Astrocyte (in vitro differentiated cells and primary cell): ENCODE data around the gene CNN1. TPM values are rescaled to one million over a fixed set of nuclear protein-coding genes. Genes with fewer than 3 reads are reported as not detected.

Experiments
- DNase-seq: peaks from one replicate; pipeline ENCODE4 v3.0.0-alpha.2; 2010; ENCODE audit warnings: low read depth
- FAIRE-seq: peaks from 2 replicates; lab custom pipeline; 2011; peaks lifted over from hg19 to GRCh38; lab: Jason Lieb, UNC
- H2AFZ ChIP-seq: 2 replicates; pipeline ENCODE4 v1.6.0; 2012; ENCODE audit warnings: low read depth, low read length, inconsistent platforms
- H3K27ac ChIP-seq: 2 replicates; pipeline ENCODE4 v1.5.1; 2011; ENCODE audit warnings: low read depth, low read length, inconsistent platforms
- H3K27me3 ChIP-seq: 2 replicates; pipeline ENCODE4 v1.6.0; 2011; ENCODE audit warnings: low read length, inconsistent platforms; ENCODE audit not compliant: insufficient read depth
- H3K36me3 ChIP-seq: 2 replicates; pipeline ENCODE4 v1.5.1; 2011; ENCODE audit warnings: low read length, inconsistent platforms; ENCODE audit not compliant: insufficient read depth
- H3K4me1 ChIP-seq: 2 replicates; pipeline ENCODE4 v1.5.1; 2011; ENCODE audit warnings: low read length, inconsistent platforms; ENCODE audit not compliant: insufficient read depth
- H3K4me2 ChIP-seq: 2 replicates; pipeline ENCODE4 v1.6.0; 2012; ENCODE audit warnings: low read length, inconsistent platforms
- H3K4me3 ChIP-seq: 2 replicates; pipeline ENCODE4 v1.5.1; 2011; ENCODE audit warnings: low read depth, mild to moderate bottlenecking, low read length, inconsistent platforms; ENCODE audit not compliant: insufficient read depth
- H3K79me2 ChIP-seq: 2 replicates; pipeline ENCODE4 v1.6.0; 2012; ENCODE audit warnings: mild to moderate bottlenecking, low read length, inconsistent platforms; ENCODE audit not compliant: insufficient read depth
- H3K9ac ChIP-seq: 2 replicates; pipeline ENCODE4 v1.6.0; 2012; ENCODE audit warnings: mild to moderate bottlenecking, low read length, inconsistent platforms
- H3K9me3 ChIP-seq: 2 replicates; pipeline ENCODE4 v1.5.1; 2012; ENCODE audit warnings: low read depth, mild to moderate bottlenecking, low read length, inconsistent platforms; ENCODE audit not compliant: insufficient read depth
- H4K20me1 ChIP-seq: 2 replicates; pipeline ENCODE4 v1.6.0; 2012; ENCODE audit warnings: low read length, inconsistent platforms; ENCODE audit not compliant: insufficient read depth
- H3K27ac Mint-ChIP-seq: one replicate; pipeline ENCODE4 v1.8.0; 2021; ENCODE audit warnings: mild to moderate bottlenecking, mixed read lengths; ENCODE audit not compliant: unreplicated experiment
- H3K27me3 Mint-ChIP-seq: one replicate; pipeline ENCODE4 v1.8.0; 2021; ENCODE audit warnings: low read depth, mixed read lengths; ENCODE audit not compliant: unreplicated experiment
- H3K36me3 Mint-ChIP-seq: one replicate; pipeline ENCODE4 v1.8.0; 2021; ENCODE audit warnings: low read depth, mixed read lengths; ENCODE audit not compliant: unreplicated experiment
- H3K4me1 Mint-ChIP-seq: one replicate; pipeline ENCODE4 v1.8.0; 2021; ENCODE audit warnings: low read depth, mixed read lengths; ENCODE audit not compliant: unreplicated experiment
- H3K4me3 Mint-ChIP-seq: one replicate; pipeline ENCODE4 v1.8.0; 2021; ENCODE audit warnings: mild to moderate bottlenecking, moderate library complexity, mixed read lengths; ENCODE audit not compliant: unreplicated experiment
- H3K9me3 Mint-ChIP-seq: one replicate; pipeline ENCODE4 v1.8.0; 2021; ENCODE audit warnings: mild to moderate bottlenecking, mixed read lengths; ENCODE audit not compliant: unreplicated experiment
- CTCF ChIP-seq: IDR thresholded peaks from 2 replicates; pipeline ENCODE4 v1.5.1; 2011; ENCODE audit warnings: low read depth, mild to moderate bottlenecking, inconsistent platforms, low read length, moderate library complexity; ENCODE audit not compliant: insufficient read depth
- EZH2 ChIP-seq: IDR thresholded peaks from 2 replicates; pipeline ENCODE4 v1.6.1; 2012; ENCODE audit warnings: mild to moderate bottlenecking, low read length, inconsistent platforms; ENCODE audit not compliant: insufficient read depth
- total RNA-seq: library from RNA; stranded (reverse); gene quantifications from 2 replicates; pipeline ENCODE4 v1.2.1, GENCODE V29; 2021

Gene CNN1
- total RNA-seq, 1 donor from 2014 or later: 236 TPM

GRCh38 chr19:11534948-11535347 is 3.7 kb upstream of the CNN1 start:
- Histone ChIP-seq H3K27ac (no peak overlapping the region), H2AFZ (no peak overlapping the region), H3K4me1 (peaks cover 37% of the 10 kb centered on the region), H3K79me2 (peaks cover 6% of the 10 kb centered on the region), H3K4me3 (no peak overlapping the region), H3K36me3 (no peaks in the 10 kb centered on the region), H3K27me3 (no peaks in the 10 kb centered on the region), H3K9ac (no peak overlapping the region), H4K20me1 (no peaks in the 10 kb centered on the region), H3K4me2 (no peak overlapping the region), H3K9me3 (no peaks in the 10 kb centered on the region)
- H3K4me3 Mint-ChIP-seq: no peak overlapping the region
- FAIRE-seq: no peak
- H3K4me1 Mint-ChIP-seq: peaks cover 25% of the 10 kb centered on the region
- H3K9me3 Mint-ChIP-seq: no peaks in the 10 kb centered on the region
- no peak for DNase-seq
- no peak for TF ChIP-seq CTCF
- TF ChIP-seq EZH2: no peak
- H3K27me3 Mint-ChIP-seq: no peaks in the 10 kb centered on the region
- H3K27ac Mint-ChIP-seq: no peak overlapping the region
- H3K36me3 Mint-ChIP-seq: no peaks in the 10 kb centered on the region

GRCh38 chr19:11535792-11536595 is 2.7 kb upstream of the CNN1 start:
- H3K9ac ChIP-seq: peak overlapping the region; percentile 80
- H3K27me3 Mint-ChIP-seq: no peaks in the 10 kb centered on the region
- H4K20me1 ChIP-seq: peaks cover under 1% of the 10 kb centered on the region
- peaks cover 11% of the 10 kb centered on the region for H3K79me2 ChIP-seq
- H3K4me3 ChIP-seq: peak overlapping the region; percentile 35
- peak overlapping the region; percentile 84 for H3K27ac ChIP-seq
- H3K9me3 Mint-ChIP-seq: no peaks in the 10 kb centered on the region
- no peaks in the 10 kb centered on the region for H3K36me3 Mint-ChIP-seq
- no peaks in the 10 kb centered on the region for H3K27me3 ChIP-seq
- peaks cover 30% of the 10 kb centered on the region for H3K4me1 Mint-ChIP-seq
- H3K27ac Mint-ChIP-seq: peak overlapping the region; percentile 91
- H2AFZ ChIP-seq: peak overlapping the region; percentile 18
- H3K4me3 Mint-ChIP-seq: peak overlapping the region; percentile 72
- peak overlapping the region; percentile 82 for H3K4me2 ChIP-seq
- TF ChIP-seq CTCF: peak; percentile 66
- TF ChIP-seq EZH2: no peak
- no peaks in the 10 kb centered on the region for H3K9me3 ChIP-seq
- DNase-seq: peak; percentile 66
- H3K36me3 ChIP-seq: no peaks in the 10 kb centered on the region
- no peak for FAIRE-seq
- H3K4me1 ChIP-seq: peaks cover 44% of the 10 kb centered on the region
